MM.1S (cell line): ENCODE data around the gene ACRBP.

Source experiments
- CTCF ChIP-seq: fragments of 300-600 bp; sonication (generic); IDR thresholded peaks from 2 replicates; pipeline ENCODE4 v1.5.1; 2016; ENCODE audit warnings: antibody characterized with exemption, low read length, mixed read lengths
- EZH2 ChIP-seq: fragments of 300-600 bp; sonication (generic); optimal IDR thresholded peaks from 2 replicates; pipeline ENCODE3; 2017; ENCODE audit warnings: low read depth, mild to moderate bottlenecking, antibody characterized with exemption, low read length, mixed read lengths
- EZH2phosphoT487 ChIP-seq: fragments of 300-600 bp; sonication (generic); IDR thresholded peaks from 2 replicates; pipeline ENCODE4 v1.6.1; 2018; ENCODE audit warnings: antibody characterized with exemption, low read length

DNA sequence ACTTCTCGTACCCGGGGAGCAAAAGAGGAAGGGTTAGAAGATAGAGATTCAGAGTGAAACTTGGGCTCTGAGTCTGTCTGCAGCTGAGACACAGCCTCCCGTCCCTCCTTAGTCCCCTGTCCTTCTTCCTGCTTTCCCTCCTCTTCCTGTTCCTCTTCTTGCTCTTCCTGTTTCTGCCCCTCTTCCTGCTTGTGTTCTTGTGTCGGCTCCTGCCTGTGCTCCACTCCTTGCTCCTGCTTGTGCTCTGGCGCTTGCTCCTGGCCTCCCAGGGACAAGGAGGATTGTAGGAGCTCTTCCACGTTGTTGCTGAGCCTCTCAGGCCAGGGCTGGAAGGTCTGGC lies 3.0 kb downstream of the ACRBP start:
- no peak for TF ChIP-seq CTCF
- TF ChIP-seq EZH2phosphoT487 = no peak
- no peak for TF ChIP-seq EZH2
